ENCODE data around the gene USP36. TPM values are rescaled to one million over a fixed set of nuclear protein-coding genes. Genes with fewer than 3 reads are reported as not detected.

USP36 gene
- total RNA-seq, 1 experiment from 2014 or later: 79.5 TPM

DNA sequence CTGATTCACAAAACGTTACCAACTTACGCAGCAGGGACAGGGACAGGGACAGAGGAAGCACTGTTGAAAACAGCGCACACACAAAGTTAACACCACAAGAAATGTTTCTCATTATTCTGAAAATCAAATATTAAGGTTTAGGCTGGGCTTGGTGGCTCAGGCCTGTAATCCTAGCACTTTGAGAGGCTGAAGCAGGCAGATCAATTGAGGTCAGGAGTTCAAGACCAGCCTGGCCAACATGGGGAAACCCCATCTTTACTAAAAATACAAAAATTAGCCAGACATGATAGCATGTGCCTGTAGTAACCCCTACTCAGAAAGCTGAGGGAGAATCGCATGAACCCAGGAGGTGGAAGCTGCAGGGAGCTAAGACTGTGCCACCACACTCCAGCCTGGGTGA lies 62.7 kb downstream of the USP36 start:
- H3K27ac Mint-ChIP-seq (ENCODE audit: unreplicated experiment): no peak overlapping the region
- intact Hi-C loops (cut with micrococcal nuclease; ENCODE audit: unreplicated experiment): no loop called here

DNA sequence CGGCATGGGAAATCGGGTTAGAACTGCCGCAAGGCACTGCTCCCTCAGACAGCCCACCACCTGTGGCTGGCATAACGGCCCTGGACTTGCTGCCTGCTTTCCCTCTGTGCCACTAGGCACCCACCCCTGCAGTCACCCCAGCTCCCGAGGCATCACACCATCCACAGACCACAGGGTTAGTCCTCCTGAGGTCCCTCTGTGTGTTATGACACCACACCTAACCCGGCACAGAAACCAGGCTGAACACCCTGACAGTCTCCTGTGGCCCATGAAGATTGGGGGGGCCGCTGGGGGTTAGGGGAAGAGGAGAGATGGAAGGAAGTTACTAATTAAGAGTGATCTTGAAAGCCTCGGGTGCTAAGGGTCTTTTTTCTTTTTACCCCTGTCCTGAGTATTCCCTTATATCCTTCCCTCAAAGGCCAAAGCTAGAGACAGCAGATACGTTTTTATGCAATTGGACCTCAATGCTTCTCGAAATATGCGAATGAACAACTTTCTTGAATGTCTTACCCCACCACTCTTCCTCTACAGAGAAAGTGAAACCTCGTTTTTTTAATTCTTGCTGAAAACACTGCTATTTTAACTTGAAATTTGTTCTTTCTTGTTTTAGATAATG lies 65.5 kb downstream of the USP36 start:
- Mint-ChIP-seq H3K4me3 (ENCODE audit: low read depth, unreplicated experiment) (no peak overlapping the region), H3K36me3 (ENCODE audit: insufficient read depth, unreplicated experiment) (no peaks in the 10 kb centered on the region), H3K27ac (ENCODE audit: unreplicated experiment) (no peak overlapping the region), H3K27me3 (ENCODE audit: unreplicated experiment) (no peaks in the 10 kb centered on the region), H3K9me3 (ENCODE audit: low read depth, unreplicated experiment) (no peaks in the 10 kb centered on the region), H3K4me1 (ENCODE audit: low read depth, unreplicated experiment) (peaks cover 6% of the 10 kb centered on the region)
- BruUV-seq (replicated peaks): no TSS peak
- intact Hi-C loops (cut with micrococcal nuclease; ENCODE audit: unreplicated experiment): no loop called here
- CTCF ChIA-PET: no interaction called here
- TF ChIP-seq, protein P1, sequence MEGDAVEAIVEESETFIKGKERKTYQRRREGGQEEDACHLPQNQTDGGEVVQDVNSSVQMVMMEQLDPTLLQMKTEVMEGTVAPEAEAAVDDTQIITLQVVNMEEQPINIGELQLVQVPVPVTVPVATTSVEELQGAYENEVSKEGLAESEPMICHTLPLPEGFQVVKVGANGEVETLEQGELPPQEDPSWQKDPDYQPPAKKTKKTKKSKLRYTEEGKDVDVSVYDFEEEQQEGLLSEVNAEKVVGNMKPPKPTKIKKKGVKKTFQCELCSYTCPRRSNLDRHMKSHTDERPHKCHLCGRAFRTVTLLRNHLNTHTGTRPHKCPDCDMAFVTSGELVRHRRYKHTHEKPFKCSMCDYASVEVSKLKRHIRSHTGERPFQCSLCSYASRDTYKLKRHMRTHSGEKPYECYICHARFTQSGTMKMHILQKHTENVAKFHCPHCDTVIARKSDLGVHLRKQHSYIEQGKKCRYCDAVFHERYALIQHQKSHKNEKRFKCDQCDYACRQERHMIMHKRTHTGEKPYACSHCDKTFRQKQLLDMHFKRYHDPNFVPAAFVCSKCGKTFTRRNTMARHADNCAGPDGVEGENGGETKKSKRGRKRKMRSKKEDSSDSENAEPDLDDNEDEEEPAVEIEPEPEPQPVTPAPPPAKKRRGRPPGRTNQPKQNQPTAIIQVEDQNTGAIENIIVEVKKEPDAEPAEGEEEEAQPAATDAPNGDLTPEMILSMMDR (IDR thresholded peaks at IDR 0.05; ENCODE audit: unreplicated experiment): no peak
- DNase-seq: no peak

More for the DNA sequence above, 62.7 kb downstream of the USP36 start:
- Mint-ChIP-seq H3K9me3 (ENCODE audit: low read depth, unreplicated experiment) (no peaks in the 10 kb centered on the region), H3K4me3 (ENCODE audit: low read depth, unreplicated experiment) (no peak overlapping the region), H3K36me3 (ENCODE audit: insufficient read depth, unreplicated experiment) (peaks cover 18% of the 10 kb centered on the region), H3K27me3 (ENCODE audit: unreplicated experiment) (no peaks in the 10 kb centered on the region), H3K4me1 (ENCODE audit: low read depth, unreplicated experiment) (peaks cover 9% of the 10 kb centered on the region)
- no TSS peak for BruUV-seq (replicated peaks)
- CTCF ChIA-PET: interaction anchor here (0.6 to 1.0 kb wide), 2 partner anchors 41 to 218 kb away, joined by 4 to 5 read pairs; no protein-coding TSS in a partner anchor
- no peak for DNase-seq
- TF ChIP-seq, protein P1 (IDR thresholded peaks at IDR 0.05; ENCODE audit: unreplicated experiment): no peak

GRCh38 chr17:78774453-78774852 lies 66.2 kb downstream of the USP36 start:
- Mint-ChIP-seq H3K4me1 (ENCODE audit: low read depth, unreplicated experiment) (peaks cover under 1% of the 10 kb centered on the region), H3K27ac (ENCODE audit: unreplicated experiment) (no peak overlapping the region), H3K4me3 (ENCODE audit: low read depth, unreplicated experiment) (no peak overlapping the region), H3K9me3 (ENCODE audit: low read depth, unreplicated experiment) (no peaks in the 10 kb centered on the region), H3K36me3 (ENCODE audit: insufficient read depth, unreplicated experiment) (no peaks in the 10 kb centered on the region), H3K27me3 (ENCODE audit: unreplicated experiment) (no peaks in the 10 kb centered on the region)
- DNase-seq: no peak
- TF ChIP-seq, protein P1 (IDR thresholded peaks at IDR 0.05; ENCODE audit: unreplicated experiment): no peak
- intact Hi-C loops (cut with micrococcal nuclease; ENCODE audit: unreplicated experiment): no loop called here
- CTCF ChIA-PET: no interaction called here
- no TSS peak for BruUV-seq (replicated peaks)

- no TSS peak for BruUV-seq (replicated peaks)
These were observed 68.7 kb downstream of the USP36 start for GRCh38 chr17:78771758-78772382.

More at GRCh38 chr17:78771758-78772382, 68.7 kb downstream of the USP36 start:
- intact Hi-C loops (cut with micrococcal nuclease; ENCODE audit: unreplicated experiment): no loop called here
- H3K36me3 Mint-ChIP-seq (ENCODE audit: insufficient read depth, unreplicated experiment): no peaks in the 10 kb centered on the region
- H3K9me3 Mint-ChIP-seq (ENCODE audit: low read depth, unreplicated experiment): no peaks in the 10 kb centered on the region
- CTCF ChIA-PET: interaction anchor here (0.6 to 0.7 kb wide), 2 partner anchors 30 to 41 kb away, joined by 3 to 4 read pairs; no protein-coding TSS in a partner anchor
- H3K27me3 Mint-ChIP-seq (ENCODE audit: unreplicated experiment): no peaks in the 10 kb centered on the region
- no peak overlapping the region for H3K4me3 Mint-ChIP-seq (ENCODE audit: low read depth, unreplicated experiment)
- TF ChIP-seq, protein P1 (IDR thresholded peaks at IDR 0.05; ENCODE audit: unreplicated experiment): no peak
- H3K4me1 Mint-ChIP-seq (ENCODE audit: low read depth, unreplicated experiment): no peaks in the 10 kb centered on the region
- no peak overlapping the region for H3K27ac Mint-ChIP-seq (ENCODE audit: unreplicated experiment)
- no peak for DNase-seq

Measured in Calu3 (cell line).